Fibroblast of skin of left biceps (primary cell): Measurements from ENCODE around the gene CFAP410.
"Not testable (repeated sequence)": the region's sequence is repeated elsewhere in the genome, so short reads cannot be mapped to it uniquely, and the experiment has no call there.

ENCODE experiments used
- DNase-seq, 2 experiments: peaks; one replicate each; pipeline ENCODE4 v3.0.0-alpha.2; 2013; ENCODE audit warnings: low read depth in 2 of 2

The CFAP410 gene

GRCh38 chr21:44317241-44317782 lies 21.9 kb downstream of the CFAP410 start:
- no peak for DNase-seq

GRCh38 chr21:44316277-44316900 lies 22.8 kb downstream of the CFAP410 start:
- DNase-seq, result no peak

DNA sequence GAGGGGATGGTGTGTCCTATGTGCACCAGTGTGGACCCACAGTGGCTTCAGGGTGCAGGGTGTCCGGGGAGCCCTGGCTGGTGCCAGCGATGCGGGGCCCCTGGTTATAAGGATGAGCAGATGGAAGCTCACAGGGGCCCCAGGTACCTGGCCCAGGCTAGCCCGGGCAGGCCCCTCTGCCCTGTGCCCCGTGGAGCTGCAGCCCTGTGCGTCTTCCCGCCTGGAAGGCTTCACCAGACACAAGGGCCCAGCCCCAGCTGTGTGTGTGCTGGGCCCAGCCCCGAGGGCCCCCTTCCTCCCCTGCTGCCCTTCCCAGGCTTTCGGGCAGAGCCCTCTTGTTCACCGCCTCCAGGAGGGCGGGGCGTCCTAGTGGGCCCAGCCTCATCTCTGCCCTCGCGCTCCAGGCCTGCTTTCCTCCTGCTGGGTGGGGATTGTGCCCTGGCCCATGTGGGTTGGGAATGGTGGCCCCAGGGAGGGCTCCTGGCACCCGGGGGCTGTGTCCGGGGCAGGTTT lies 23.4 kb downstream of the CFAP410 start:
- no peak for DNase-seq

GRCh38 chr21:44314561-44314960 lies 24.6 kb downstream of the CFAP410 start:
- DNase-seq, result no peak

DNA sequence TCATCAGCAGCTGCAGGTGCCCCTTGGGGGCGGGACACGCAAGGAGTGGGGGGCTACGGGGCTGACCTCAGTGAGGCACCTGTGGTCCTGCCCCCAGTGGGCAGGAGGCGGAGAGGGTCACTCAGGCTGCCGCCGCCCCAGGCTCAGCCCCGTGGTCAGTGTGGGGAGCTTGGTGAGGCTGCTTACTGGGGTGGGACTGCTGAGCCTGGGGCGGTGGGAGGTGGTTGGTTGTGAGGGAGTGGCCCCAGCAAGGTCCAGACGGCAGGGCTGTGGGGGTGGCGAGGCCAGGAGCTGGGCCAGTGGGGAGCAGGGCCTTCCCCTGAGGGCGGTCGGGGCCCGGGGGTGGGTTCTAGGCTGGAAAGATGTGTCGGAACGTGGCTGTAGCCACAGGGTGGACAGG lies 25.1 kb downstream of the CFAP410 start:
- DNase-seq, result no peak

DNA sequence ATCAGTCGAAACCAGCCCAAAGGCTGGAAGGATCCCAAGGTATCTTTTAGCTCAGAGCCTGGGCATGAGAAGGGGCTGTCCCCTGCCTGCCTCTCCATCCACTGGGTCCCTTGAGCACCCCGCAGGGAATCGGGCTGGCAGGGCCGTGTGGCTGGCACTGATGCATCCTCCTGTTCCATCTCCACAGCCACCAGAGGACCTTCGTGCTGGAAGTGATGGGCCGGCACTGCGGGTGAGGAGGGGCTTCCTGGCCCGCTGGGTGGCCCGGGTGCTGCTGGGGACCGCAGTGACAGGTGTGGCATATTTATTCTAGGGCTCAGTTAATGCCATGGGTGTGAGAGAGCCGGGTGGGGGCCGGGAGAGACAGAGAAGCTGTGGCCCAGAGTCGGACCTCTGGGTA lies 25.7 kb downstream of the CFAP410 start:
- DNase-seq, result no peak

- DNase-seq, result no peak
These were observed 26.5 kb downstream of the CFAP410 start for GRCh38 chr21:44312716-44313115.

GRCh38 chr21:44312089-44312488 lies 27.1 kb downstream of the CFAP410 start:
- DNase-seq, result no peak

DNA sequence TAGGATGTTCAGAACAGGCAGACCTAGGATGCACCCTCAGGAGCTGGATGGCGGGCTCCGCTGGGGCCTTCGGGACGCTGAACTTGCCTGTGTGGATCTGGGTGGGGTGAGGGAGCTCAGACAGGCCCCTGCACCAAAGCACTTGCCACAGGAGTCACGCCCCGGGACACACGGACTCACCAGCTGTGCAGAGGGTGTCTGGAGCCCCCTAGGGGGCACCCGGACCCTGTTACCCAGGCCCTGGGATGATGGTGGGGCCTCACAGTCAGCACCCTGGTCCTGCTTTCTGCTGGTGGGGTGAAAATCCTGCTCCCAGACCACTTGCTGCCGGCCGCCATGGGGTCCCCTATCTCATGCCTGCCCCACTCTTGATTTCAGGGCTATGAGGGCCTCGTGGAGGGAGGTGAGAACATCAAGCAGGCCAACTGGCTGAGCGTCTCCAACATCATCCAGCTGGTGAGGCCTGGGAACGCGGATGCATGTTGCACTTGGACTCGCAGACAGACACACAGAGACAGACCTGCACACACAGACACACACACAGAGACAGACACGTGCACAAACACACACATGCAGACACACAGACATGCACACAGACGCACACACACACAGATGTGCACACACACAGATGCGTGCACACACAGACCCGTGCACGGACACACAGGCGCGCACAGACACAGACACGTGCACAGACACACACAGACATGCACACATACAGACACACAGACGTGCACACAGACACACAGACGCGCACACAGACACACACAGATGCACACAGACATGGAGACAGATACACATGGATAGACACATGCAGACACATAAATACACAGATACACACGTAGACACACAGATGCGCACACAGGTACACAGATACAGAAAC lies 28.3 kb downstream of the CFAP410 start:
- DNase-seq, result no peak

DNA sequence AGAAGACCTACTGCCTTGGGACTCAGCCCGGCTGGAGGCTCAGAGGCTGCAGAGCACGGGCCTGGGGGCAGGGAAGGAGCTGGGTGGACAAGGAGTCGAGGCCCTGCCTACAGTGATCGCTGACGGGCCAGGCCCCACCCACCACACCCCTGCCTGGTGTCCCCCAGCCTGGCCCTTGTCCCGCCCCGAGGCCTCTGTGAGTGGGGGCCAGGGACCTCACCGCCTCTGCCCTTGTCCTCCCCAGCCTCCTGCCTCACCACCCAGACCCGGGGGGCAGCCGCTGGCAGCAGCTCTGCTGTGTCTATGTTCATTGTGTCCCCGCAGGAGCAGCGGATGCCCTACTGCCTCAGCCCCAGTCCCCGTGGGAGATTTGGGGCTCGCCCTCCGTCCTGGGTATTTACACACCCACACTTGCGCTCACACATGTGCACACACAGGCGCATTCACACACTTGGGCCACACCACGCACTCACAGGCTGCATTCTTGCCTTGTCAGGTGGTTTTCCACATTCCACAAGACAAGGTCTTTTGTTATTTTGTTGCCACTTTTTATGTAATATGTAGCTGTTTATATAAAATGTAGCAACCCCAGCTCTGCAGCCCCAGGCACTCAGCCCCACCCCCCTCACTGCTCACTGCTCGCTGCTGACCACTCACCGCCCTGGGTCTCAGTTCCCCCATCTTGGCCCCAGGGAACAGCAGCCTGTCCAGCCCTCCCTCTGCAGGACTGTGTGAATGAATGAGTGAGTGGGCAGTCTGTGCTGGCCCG lies 32.1 kb downstream of the CFAP410 start:
- no peak for DNase-seq

DNA sequence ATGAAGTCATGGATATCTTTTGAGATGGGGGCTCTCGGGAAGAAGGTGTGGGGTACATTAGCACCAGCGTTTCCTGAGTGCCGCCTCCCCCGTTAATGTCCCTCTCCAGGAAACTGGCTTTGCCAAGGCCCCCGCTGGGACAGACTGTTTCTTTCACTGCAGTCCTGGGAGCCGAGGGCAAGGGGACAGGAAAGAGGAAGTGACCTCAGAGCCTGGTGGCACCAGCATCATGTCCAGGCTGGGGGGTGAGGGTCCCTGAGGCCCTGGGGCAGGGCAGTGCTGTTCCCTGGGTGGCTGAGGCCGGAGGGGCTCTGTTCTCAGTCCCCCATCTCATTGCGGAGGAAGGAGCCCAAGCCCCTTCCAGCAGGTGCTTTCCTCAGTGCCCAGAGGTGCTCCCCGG lies 33.5 kb downstream of the CFAP410 start:
- no peak for DNase-seq

- no peak for DNase-seq
These were observed 34.3 kb downstream of the CFAP410 start for GRCh38 chr21:44304877-44305293.

- no peak for DNase-seq
These were observed 35.1 kb downstream of the CFAP410 start for GRCh38 chr21:44304011-44304616.

GRCh38 chr21:44303490-44303981 lies 35.7 kb downstream of the CFAP410 start:
- no peak for DNase-seq

DNA sequence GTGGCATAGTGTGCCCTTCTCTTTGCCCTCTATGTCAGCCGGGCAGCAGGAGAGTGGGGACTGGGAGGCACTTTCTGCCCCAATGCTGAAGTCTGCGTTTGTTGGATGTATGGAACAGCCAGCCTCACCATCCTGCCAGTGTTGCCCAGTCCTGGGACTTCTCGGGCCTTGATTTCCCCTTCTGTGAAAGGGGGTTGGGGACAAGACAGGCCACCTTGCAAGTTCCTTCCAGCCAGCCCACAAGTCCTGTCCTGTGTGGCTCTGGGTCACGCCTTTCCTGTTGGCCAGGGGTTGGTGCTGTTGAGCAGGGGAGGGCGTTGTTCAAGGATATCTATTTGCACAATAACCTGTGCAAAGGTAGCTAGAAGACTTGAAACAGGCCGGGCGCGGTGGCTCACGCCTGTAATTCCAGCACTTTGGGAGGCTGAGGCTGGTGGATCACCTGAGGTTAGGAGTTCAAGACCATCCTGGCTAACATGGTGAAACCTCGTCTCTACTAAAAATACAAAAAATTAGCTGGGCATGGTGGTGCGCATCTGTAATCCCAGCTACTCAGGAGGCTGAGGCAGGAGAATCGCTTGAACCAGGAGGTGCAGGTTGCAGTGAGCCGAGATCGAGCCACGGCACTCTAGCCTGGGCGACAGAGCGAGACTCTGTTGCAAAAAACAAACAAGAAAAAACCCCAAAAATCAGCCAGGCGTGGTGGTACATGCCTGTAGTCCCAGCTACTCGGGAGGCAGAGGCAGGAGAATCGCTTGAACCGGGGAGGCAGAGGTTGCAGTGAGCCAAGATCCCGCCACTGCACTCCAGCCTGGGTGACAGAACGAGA lies 36.4 kb downstream of the CFAP410 start:
- not testable (repeated sequence) for DNase-seq

- DNase-seq, result no peak
These were observed 37.2 kb downstream of the CFAP410 start for GRCh38 chr21:44301961-44302406.

GRCh38 chr21:44301141-44301540 lies 38.0 kb downstream of the CFAP410 start:
- no peak for DNase-seq

DNA sequence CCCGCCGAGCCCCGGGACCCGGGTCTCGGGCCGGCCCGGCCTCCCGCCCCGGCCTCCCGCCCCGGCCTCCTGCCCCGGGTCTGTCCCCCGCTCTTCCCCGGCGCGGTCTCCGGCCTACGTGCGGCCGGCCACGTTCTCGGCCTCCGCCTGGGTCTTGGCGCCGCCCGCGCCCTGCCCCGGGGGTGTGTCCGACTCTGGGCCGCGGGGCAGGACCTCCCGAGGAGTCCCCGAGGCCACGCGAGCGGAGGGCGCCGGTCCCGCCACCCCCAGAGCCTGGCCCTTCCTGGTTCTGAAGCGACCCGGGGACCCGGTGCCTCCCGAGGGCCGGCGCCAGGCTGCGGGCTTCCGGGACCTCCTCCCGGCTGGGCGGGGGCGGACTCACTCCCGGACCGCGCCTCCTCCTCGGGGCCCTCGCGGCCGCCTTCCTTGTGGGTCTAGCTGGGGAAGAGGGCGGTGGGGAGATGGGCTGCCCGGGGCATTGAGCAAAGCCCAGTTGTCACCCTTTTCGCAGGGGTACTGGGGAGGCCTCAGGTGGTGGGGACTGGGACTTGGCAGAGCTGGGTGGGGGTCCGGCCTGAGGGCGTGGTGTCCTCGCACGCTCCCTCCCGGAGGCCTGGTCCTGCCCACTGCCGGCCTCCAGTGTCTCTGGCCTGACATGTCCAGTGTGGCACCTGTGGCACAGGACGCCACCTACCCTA lies 38.8 kb downstream of the CFAP410 start:
- DNase-seq, result no peak

DNA sequence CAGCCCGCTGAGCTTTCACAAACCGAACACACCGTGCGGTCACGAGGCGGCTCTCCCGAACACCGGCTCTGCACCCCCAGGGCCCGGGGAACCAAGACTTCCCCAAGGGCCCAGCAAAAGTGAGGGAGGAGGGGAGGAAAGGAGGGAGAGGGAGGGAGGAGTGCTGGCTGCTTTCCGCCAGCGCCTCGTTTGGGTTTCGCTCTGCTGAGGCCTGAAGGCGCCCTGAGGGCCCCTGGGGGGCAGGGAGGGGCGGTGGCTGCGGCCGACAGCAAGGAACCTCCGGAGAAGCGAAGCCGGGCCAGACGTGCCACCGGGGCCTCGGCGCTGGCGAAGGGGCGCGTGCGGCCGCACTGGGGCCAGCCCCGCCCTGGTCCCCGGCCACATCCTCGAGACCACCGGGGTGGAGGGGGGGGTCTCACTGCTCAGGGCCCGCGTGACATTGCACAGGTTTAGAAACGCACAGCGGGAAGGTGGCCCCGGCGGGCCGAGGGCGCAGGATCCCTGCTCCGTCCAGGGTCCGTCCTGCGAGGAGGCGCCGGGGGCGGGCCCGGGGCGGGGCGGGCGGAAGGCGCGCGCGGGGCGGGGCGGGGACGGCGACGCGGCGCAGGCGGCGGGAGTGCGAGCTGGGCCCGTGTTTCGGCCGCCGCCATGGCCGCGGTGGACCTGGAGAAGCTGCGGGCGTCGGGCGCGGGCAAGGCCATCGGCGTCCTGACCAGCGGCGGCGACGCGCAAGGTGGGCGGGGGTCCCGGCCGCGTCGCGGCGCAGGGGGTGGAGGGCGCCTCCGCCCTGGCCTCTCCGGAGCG lies 39.5 kb downstream of the CFAP410 start, which contains the start of gene PFKL:
Gene PFKL, plus strand, starts transcription at position 596 of the 804 bp plus-strand sequence. Its CDS starts 53 bp downstream, at position 649.
- DNase-seq, result no peak
